Right lobe of liver (tissue), 6 donors: ENCODE results near the gene FGD4. TPM values are rescaled to one million over a fixed set of nuclear protein-coding genes. Genes with fewer than 3 reads are reported as not detected.
A peak's percentile ranks its signal among the peaks of the same experiment; 100 is the strongest.

Experiments used
- ATAC-seq, 4 donors: fragments of 200-7000 bp; cut with Tn5 transposase; one replicate each; pipeline ENCODE4 v1.9.1; 2020; ENCODE audit warnings: mild to moderate bottlenecking in 4 of 4, moderate library complexity in 4 of 4
- DNase-seq, 3 donors: peaks; one replicate each; pipeline ENCODE4 v3.0.0-alpha.2; 2020
- H3K27ac ChIP-seq, 3 donors: fragments of 200-600 bp; one replicate each; pipeline ENCODE4 v1.8.0; 2022
- H3K27me3 ChIP-seq, 2 donors: fragments of 200-600 bp; one replicate each; pipeline ENCODE4 v1.8.0; 2022
- H3K36me3 ChIP-seq, 4 donors: fragments of 200-600 bp; sonication (generic) in 1 of 4; one replicate each; pipeline versions ENCODE4 v1.5.1 to v1.8.0; 2017 to 2022; ENCODE audit warnings: control low read depth in 1 of 4
- H3K4me1 ChIP-seq, 4 donors: fragments of 200-600 bp; sonication (generic) in 1 of 4; one replicate each; pipeline versions ENCODE4 v1.5.1 to v1.8.0; 2017 to 2022; ENCODE audit warnings: control low read depth in 1 of 4
- H3K4me3 ChIP-seq, 3 donors: fragments of 200-600 bp; one replicate each; pipeline ENCODE4 v1.8.0; 2022
- H3K9me3 ChIP-seq, 4 donors: fragments of 200-600 bp; sonication (generic) in 1 of 4; one replicate each; pipeline versions ENCODE4 v1.5.1 to v1.8.0; 2017 to 2022; ENCODE audit warnings: control low read depth in 1 of 4
- POLR2A ChIP-seq: fragments of 450-650 bp; IDR thresholded peaks from one replicate; pipeline ENCODE4 v1.6.1; 2017; ENCODE audit warnings: antibody characterized with exemption, mild to moderate bottlenecking
- WGBS: methylation state at CpG from one replicate; pipeline ENCODE4 v1.1.6; 2018; ENCODE audit warnings: low coverage, low lambda C conversion rate; ENCODE audit not compliant: insufficient coverage; ENCODE audit errors: missing lambda C conversion rate; 5-methylcytosine and 5-hydroxymethylcytosine counted together
- intact Hi-C, 2 donors: fragments of 100-400 bp; cut with DNase I; formaldehyde crosslinking; loops; one replicate each; pipeline versions ENCODE4 v1.11.2 to v1.14.1; 2022
- total RNA-seq, 6 experiments: library from RNA; depleted of rRNA in 2 of 6; stranded (reverse); fragments of >200 nt in 2 of 6; fragmentation: NEBNext Ultra II Directional in 3 of 6; extraction: Animal tissue kit (Norgen Biotek cat#: 25700) in 3 of 6; gene quantifications; one replicate each; pipeline versions ENCODE4 v1.1.0 to v1.2.4, GENCODE V29; 2016 to 2023
- TF ChIP-seq, protein P1 (sequence below), 4 donors: fragments of 200-600 bp in 3 of 4; fragments of 450-650 bp in 1 of 4; IDR thresholded peaks; one replicate each; pipeline versions ENCODE4 v1.5.1 to v1.8.0; 2016 to 2022; ENCODE audit warnings: antibody characterized with exemption in 4 of 4, mild to moderate bottlenecking in 2 of 4
- donor health status: DM: no; HTN: yes; CAD: no.
- donor health status: DM: no; HTN: no; CAD: no.
- donor health status: DM: no; HTN: no; CAD: no.
- donor health status: DM: no; HTN: yes; CAD: no.
- donor health status: DM: no; HTN: yes; CAD: no.

The FGD4 gene
- total RNA-seq, 6 experiments from 2014 or later, result 15.1 to 29.3 (median 20.3) TPM

DNA sequence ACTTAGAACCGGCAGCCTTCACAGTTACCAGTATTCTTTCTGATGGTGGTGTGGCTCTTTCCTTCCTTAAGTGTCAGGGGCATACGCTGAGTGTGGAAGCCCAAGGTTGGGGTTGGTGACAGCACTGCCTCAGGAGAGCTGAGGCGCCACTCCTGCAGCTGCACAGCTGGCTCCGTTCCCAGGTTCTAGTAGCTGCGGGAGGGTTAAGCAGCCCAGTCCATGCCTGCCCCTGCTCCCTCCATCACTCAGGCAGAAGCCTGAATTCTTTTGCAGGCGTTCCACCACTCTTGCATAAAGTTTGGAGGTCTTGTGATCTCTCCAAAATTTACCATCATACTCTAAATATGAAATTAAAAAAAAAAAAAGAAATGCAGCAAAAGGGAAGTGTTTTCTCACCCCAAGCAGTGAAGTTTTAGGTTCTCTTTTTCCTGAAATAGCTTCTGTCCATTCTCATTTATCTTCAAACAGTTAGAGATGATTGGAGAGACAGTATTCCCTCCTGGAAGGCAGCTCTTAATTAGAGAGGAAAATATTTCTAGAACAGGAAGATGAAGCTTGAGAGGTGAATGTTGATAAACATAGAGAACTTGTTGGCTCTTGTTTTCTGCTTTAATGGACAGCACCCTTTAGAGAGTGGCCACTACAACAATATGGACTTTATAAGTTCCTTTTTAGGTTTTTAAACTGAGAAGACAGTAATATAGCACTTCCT lies 136.1 kb downstream of the FGD4 start:
- peak; percentile 86 to 88 (median 87) for DNase-seq
- WGBS, result 0% methylated on average over 6 of the region's 6 CpGs
- intact Hi-C loops, result no loop called here

GRCh38 chr12:32536000-32536345 lies 136.6 kb downstream of the FGD4 start:
- ATAC-seq, result no peak
- TF ChIP-seq, protein P1, sequence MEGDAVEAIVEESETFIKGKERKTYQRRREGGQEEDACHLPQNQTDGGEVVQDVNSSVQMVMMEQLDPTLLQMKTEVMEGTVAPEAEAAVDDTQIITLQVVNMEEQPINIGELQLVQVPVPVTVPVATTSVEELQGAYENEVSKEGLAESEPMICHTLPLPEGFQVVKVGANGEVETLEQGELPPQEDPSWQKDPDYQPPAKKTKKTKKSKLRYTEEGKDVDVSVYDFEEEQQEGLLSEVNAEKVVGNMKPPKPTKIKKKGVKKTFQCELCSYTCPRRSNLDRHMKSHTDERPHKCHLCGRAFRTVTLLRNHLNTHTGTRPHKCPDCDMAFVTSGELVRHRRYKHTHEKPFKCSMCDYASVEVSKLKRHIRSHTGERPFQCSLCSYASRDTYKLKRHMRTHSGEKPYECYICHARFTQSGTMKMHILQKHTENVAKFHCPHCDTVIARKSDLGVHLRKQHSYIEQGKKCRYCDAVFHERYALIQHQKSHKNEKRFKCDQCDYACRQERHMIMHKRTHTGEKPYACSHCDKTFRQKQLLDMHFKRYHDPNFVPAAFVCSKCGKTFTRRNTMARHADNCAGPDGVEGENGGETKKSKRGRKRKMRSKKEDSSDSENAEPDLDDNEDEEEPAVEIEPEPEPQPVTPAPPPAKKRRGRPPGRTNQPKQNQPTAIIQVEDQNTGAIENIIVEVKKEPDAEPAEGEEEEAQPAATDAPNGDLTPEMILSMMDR (IDR thresholded peaks at IDR 0.05), result no peak
- TF ChIP-seq POLR2A, result no peak
- peak overlapping the region; percentile 75 to 84 (median 77) for H3K27ac ChIP-seq
- H3K36me3 ChIP-seq, result no peaks in the 10 kb centered on the region
- DNase-seq, result no peak
- no peaks in the 10 kb centered on the region for H3K27me3 ChIP-seq
- WGBS, result 19% methylated on average over 1 of the region's 1 CpG
- intact Hi-C loops, result no loop called here
- H3K9me3 ChIP-seq, result no peaks in the 10 kb centered on the region
- peaks cover 0 to 55% (median 25%) of the 10 kb centered on the region in 4 donors for H3K4me1 ChIP-seq
- H3K4me3 ChIP-seq, result peak overlapping the region; percentile 22 to 56 (median 50)

More for the DNA sequence above, 136.1 kb downstream of the FGD4 start:
- no peaks in the 10 kb centered on the region for H3K27me3 ChIP-seq
- H3K9me3 ChIP-seq, result no peaks in the 10 kb centered on the region
- H3K4me1 ChIP-seq, result peaks cover 0 to 51% (median 20%) of the 10 kb centered on the region in 4 donors
- TF ChIP-seq, protein P1 (IDR thresholded peaks at IDR 0.05), result no peak
- peak; percentile 30 for TF ChIP-seq POLR2A
- H3K36me3 ChIP-seq, result no peaks in the 10 kb centered on the region
- peak overlapping the region; percentile 22 to 56 (median 50) for H3K4me3 ChIP-seq
- ATAC-seq, result peak; percentile 70 to 84 (median 74)
- H3K27ac ChIP-seq, result peak overlapping the region; percentile 75 to 84 (median 77)

DNA sequence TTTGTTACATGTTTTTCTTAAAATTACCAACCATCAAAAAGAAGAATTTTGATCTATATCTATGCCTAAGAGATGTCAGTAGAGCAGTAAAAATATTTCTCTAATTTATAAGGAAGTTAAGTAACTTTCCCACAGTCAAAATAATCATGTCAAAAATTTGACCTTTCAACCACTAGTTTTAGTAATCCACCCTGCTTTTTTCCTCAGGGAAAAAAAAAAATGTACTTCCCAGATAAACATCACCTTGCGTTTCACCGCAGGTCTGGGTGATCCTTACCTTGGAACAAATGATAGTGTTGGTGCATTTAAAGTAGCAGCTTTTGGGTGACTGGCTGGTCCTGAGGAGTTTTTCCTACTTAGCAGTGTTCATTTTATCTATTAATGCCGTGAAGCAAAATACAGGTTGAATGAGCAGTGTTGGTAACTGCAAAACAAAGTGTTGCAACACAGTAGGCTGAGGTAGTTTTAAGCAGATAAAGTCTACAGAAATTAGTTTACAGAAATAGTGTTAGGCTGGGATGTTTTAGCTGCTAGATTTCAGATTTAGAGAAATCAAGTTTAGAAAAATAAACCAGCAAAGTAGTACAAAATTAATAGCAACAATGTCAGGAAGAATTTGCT lies 142.5 kb downstream of the FGD4 start:
- no peak overlapping the region for H3K4me3 ChIP-seq
- no peak for DNase-seq

DNA sequence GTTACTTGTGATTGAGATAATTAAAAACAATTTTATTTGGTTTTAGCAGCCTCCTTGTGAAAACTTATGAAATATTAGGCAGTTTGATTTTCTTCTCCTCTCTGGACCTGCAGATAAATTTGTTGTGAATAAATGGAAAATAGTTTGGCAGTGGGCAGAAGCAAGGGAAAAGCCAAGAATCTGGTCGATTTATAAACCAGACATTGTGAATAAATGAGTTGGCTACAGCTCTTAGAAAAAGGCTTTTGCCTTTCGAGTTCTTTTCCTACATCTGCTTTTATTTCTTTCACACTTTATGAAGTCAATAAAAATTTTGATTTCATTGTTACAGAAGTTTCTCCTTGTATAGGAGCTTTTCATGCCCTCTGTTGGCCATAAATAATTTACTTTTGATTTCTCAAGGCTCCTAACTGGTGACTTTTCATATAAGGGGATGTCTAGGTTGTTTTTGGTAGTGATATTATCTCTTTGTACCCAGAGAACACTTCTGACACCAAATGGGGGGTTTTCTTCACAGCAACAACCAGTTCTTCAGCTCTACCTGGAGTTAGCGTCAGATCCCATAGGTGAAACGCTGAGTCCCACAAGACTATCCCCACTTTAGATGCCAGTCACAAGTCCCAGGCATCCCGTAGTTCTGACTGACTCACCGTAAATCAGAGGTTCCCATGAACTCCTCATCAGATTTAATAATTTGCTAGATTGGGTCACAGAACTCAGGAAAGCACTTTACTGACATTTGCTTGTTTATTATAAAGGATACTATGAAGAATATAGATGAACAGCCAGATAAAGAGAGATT lies 143.3 kb downstream of the FGD4 start:
- WGBS, result 32% methylated on average over 6 of the region's 6 CpGs
- intact Hi-C loops, result no loop called here
- Histone ChIP-seq H3K36me3 (no peaks in the 10 kb centered on the region), H3K27me3 (no peaks in the 10 kb centered on the region), H3K4me3 (no peak overlapping the region), H3K27ac (peak overlapping the region; percentile 58 to 77 (median 75)), H3K4me1 (peaks cover 0 to 77% (median 38%) of the 10 kb centered on the region in 4 donors), H3K9me3 (no peaks in the 10 kb centered on the region)
- TF ChIP-seq, protein P1 (IDR thresholded peaks at IDR 0.05), result no peak
- TF ChIP-seq POLR2A, result no peak
- ATAC-seq (peak; percentile 15 to 46 (median 38)), DNase-seq (no peak)

More for the DNA sequence above, 142.5 kb downstream of the FGD4 start:
- H3K27ac ChIP-seq, result peak overlapping the region; percentile 58 to 77 (median 75)
- no peaks in the 10 kb centered on the region for H3K27me3 ChIP-seq
- intact Hi-C loops, result no loop called here
- WGBS, result 10% methylated on average over 3 of the region's 3 CpGs
- ATAC-seq, result peak; percentile 68 to 71 (median 69)
- no peaks in the 10 kb centered on the region for H3K9me3 ChIP-seq
- no peaks in the 10 kb centered on the region for H3K36me3 ChIP-seq
- H3K4me1 ChIP-seq, result peaks cover 0 to 70% (median 37%) of the 10 kb centered on the region in 4 donors
- TF ChIP-seq, protein P1 (IDR thresholded peaks at IDR 0.05), result no peak
- no peak for TF ChIP-seq POLR2A
